KMS-11 (cell line): ENCODE results near the gene PPARA.

ENCODE experiments used
- H2AFZ ChIP-seq: fragments of 200-600 bp; sonication (generic); 2 replicates; pipeline ENCODE4 v1.6.1; 2016; ENCODE audit warnings: antibody characterized with exemption, mixed run types, low read depth
- H3K27ac ChIP-seq: fragments of 200-600 bp; sonication (generic); 2 replicates; pipeline ENCODE4 v1.6.1; 2016; ENCODE audit warnings: mild to moderate bottlenecking, mixed run types
- H3K27me3 ChIP-seq: fragments of 200-600 bp; sonication (generic); 2 replicates; pipeline ENCODE4 v1.6.1; 2017; ENCODE audit warnings: mild to moderate bottlenecking, low read depth, mixed run types, moderate library complexity; ENCODE audit not compliant: insufficient read depth
- H3K36me3 ChIP-seq: fragments of 200-600 bp; sonication (generic); 2 replicates; pipeline ENCODE4 v1.6.1; 2017; ENCODE audit warnings: mild to moderate bottlenecking, mixed run types; ENCODE audit not compliant: insufficient read depth
- H3K4me1 ChIP-seq: fragments of 200-600 bp; sonication (generic); 2 replicates; pipeline ENCODE4 v1.6.1; 2016; ENCODE audit warnings: mild to moderate bottlenecking, low read depth, mixed run types; ENCODE audit not compliant: poor library complexity, severe bottlenecking
- H3K4me2 ChIP-seq: fragments of 200-600 bp; sonication (generic); 2 replicates; pipeline ENCODE4 v1.7.0; 2016; ENCODE audit warnings: mild to moderate bottlenecking, mixed run types
- H3K4me3 ChIP-seq: fragments of 200-600 bp; sonication (generic); IDR thresholded peaks from 2 replicates; pipeline ENCODE4 v1.6.1; 2017; ENCODE audit warnings: low read depth, low read length, mixed read lengths; ENCODE audit not compliant: insufficient read depth
- H3K79me2 ChIP-seq: fragments of 200-600 bp; sonication (generic); 2 replicates; pipeline ENCODE4 v1.6.1; 2016; ENCODE audit warnings: low read depth, mixed run types; ENCODE audit not compliant: insufficient read depth
- H3K9ac ChIP-seq: fragments of 200-600 bp; sonication (generic); 2 replicates; pipeline ENCODE4 v1.6.1; 2016; ENCODE audit warnings: mild to moderate bottlenecking, mixed run types
- H4K20me1 ChIP-seq: fragments of 200-600 bp; sonication (generic); 2 replicates; pipeline ENCODE4 v1.6.1; 2016; ENCODE audit warnings: mild to moderate bottlenecking, mixed run types; ENCODE audit not compliant: insufficient read depth
- CTCF ChIP-seq: fragments of 200-600 bp; sonication (generic); conservative IDR thresholded peaks from 2 replicates; pipeline ENCODE4 v1.6.1; 2017; ENCODE audit warnings: low read depth, mild to moderate bottlenecking, antibody characterized with exemption, low read length, moderate library complexity, mixed read lengths

PPARA gene

GRCh38 chr22:46149512-46150033 is 753 bp upstream of the PPARA start:
- Histone ChIP-seq H3K27ac (no peak overlapping the region), H3K27me3 (peaks cover 37% of the 10 kb centered on the region), H3K4me2 (peak overlapping the region; percentile 78)

GRCh38 chr22:46150655-46151477 is 540 bp downstream of the PPARA start:
- peaks cover 30% of the 10 kb centered on the region for H3K27me3 ChIP-seq
- peak overlapping the region; percentile 27; the same call in 1 of the 2 replicates for H3K9ac ChIP-seq
- no peaks in the 10 kb centered on the region for H3K79me2 ChIP-seq
- peak overlapping the region; percentile 67; the same call in 1 of the 2 replicates for H2AFZ ChIP-seq
- no peak for TF ChIP-seq CTCF
- no peak overlapping the region for H3K4me3 ChIP-seq
- peak overlapping the region; percentile 68 for H3K4me2 ChIP-seq
- no peaks in the 10 kb centered on the region for H4K20me1 ChIP-seq
- peaks cover 10% of the 10 kb centered on the region for H3K4me1 ChIP-seq
- no peaks in the 10 kb centered on the region for H3K36me3 ChIP-seq
- H3K27ac ChIP-seq, result no peak overlapping the region

More at GRCh38 chr22:46149512-46150033, 753 bp upstream of the PPARA start:
- H3K36me3 ChIP-seq, result no peaks in the 10 kb centered on the region
- H3K4me3 ChIP-seq, result no peak overlapping the region
- H3K4me1 ChIP-seq, result peaks cover 10% of the 10 kb centered on the region
- no peak overlapping the region for H3K9ac ChIP-seq
- H4K20me1 ChIP-seq, result no peaks in the 10 kb centered on the region
- no peaks in the 10 kb centered on the region for H3K79me2 ChIP-seq
- TF ChIP-seq CTCF, result no peak
- peak overlapping the region; percentile 86 for H2AFZ ChIP-seq

GRCh38 chr22:46153930-46154329 is 3.6 kb downstream of the PPARA start:
- Histone ChIP-seq H3K9ac (no peak overlapping the region), H3K79me2 (no peaks in the 10 kb centered on the region), H3K27ac (no peak overlapping the region), H3K4me3 (no peak overlapping the region), H3K27me3 (peaks cover 5% of the 10 kb centered on the region), H3K4me2 (no peak overlapping the region), H3K36me3 (no peaks in the 10 kb centered on the region), H4K20me1 (no peaks in the 10 kb centered on the region), H3K4me1 (peaks cover 22% of the 10 kb centered on the region), H2AFZ (no peak overlapping the region)
- TF ChIP-seq CTCF, result no peak

- no peak overlapping the region for H3K9ac ChIP-seq
- H2AFZ ChIP-seq, result no peak overlapping the region
- no peaks in the 10 kb centered on the region for H4K20me1 ChIP-seq
- no peaks in the 10 kb centered on the region for H3K27me3 ChIP-seq
- no peak overlapping the region for H3K27ac ChIP-seq
- H3K4me2 ChIP-seq, result no peak overlapping the region
- no peak overlapping the region for H3K4me3 ChIP-seq
- no peaks in the 10 kb centered on the region for H3K79me2 ChIP-seq
- no peak for TF ChIP-seq CTCF
- H3K36me3 ChIP-seq, result no peaks in the 10 kb centered on the region
- H3K4me1 ChIP-seq, result peaks cover 22% of the 10 kb centered on the region
These were observed 5.7 kb downstream of the PPARA start for GRCh38 chr22:46156031-46156430.
